SU-DHL-6 (cell line): ENCODE results near the gene MRFAP1.

Experiments
- H2AFZ ChIP-seq: fragments of 200-600 bp; sonication (generic); 2 replicates; pipeline ENCODE4 v1.6.1; 2014; ENCODE audit warnings: low read depth, mild to moderate bottlenecking, moderate library complexity, mixed read lengths, antibody characterized with exemption, low read length; ENCODE audit not compliant: severe bottlenecking
- H3F3A ChIP-seq: fragments of 200-600 bp; shearing (Covaris generic); 2 replicates; pipeline ENCODE4 v1.6.0; 2016; ENCODE audit warnings: antibody characterized with exemption, mild to moderate bottlenecking; ENCODE audit not compliant: insufficient read depth
- H3K27ac ChIP-seq: fragments of 200-600 bp; sonication (generic); 2 replicates; pipeline ENCODE4 v1.5.1; 2016; ENCODE audit warnings: low read depth, mild to moderate bottlenecking, low read length, moderate library complexity, mixed read lengths
- H3K27me3 ChIP-seq: fragments of 200-600 bp; sonication (generic), shearing (Covaris generic); 2 replicates; pipeline ENCODE4 v1.6.0; 2014; ENCODE audit warnings: mild to moderate bottlenecking, low read length
- H3K36me3 ChIP-seq: fragments of 200-600 bp; sonication (generic); 2 replicates; pipeline ENCODE4 v1.6.1; 2014; ENCODE audit warnings: mild to moderate bottlenecking, low read length, mixed read lengths
- H3K4me2 ChIP-seq: fragments of 300-600, 200-600 bp; shearing (Covaris generic), sonication (generic); 2 replicates; pipeline ENCODE4 v1.6.0; 2014; ENCODE audit warnings: low read length, low read depth, mild to moderate bottlenecking; ENCODE audit not compliant: poor library complexity, severe bottlenecking
- H3K4me3 ChIP-seq: fragments of 200-600 bp; sonication (generic); 2 replicates; pipeline ENCODE4 v1.5.1; 2014; ENCODE audit warnings: antibody characterized with exemption, low read length, mild to moderate bottlenecking, mixed read lengths; ENCODE audit not compliant: insufficient read depth, poor library complexity, severe bottlenecking
- H3K79me2 ChIP-seq: fragments of 200-600 bp; sonication (generic); 2 replicates; pipeline ENCODE4 v1.6.1; 2014; ENCODE audit warnings: mild to moderate bottlenecking, low read length, moderate library complexity; ENCODE audit not compliant: insufficient read depth
- H3K9ac ChIP-seq: fragments of 200-600 bp; sonication (generic); 2 replicates; pipeline ENCODE4 v1.7.0; 2014; ENCODE audit warnings: mild to moderate bottlenecking, low read length
- H3K9me2 ChIP-seq: fragments of 200-600 bp; sonication (generic); replicated peaks from 2 replicates; pipeline ENCODE4 v1.6.1; 2014; ENCODE audit warnings: low read length; ENCODE audit not compliant: insufficient read depth
- H3K9me3 ChIP-seq: fragments of 200-600 bp; sonication (generic); 2 replicates; pipeline ENCODE4 v1.6.1; 2014; ENCODE audit warnings: low read length, mixed read lengths; ENCODE audit not compliant: insufficient read depth
- H4K20me1 ChIP-seq: fragments of 200-600 bp; sonication (generic); 2 replicates; pipeline ENCODE4 v1.6.1; 2014; ENCODE audit warnings: low read depth, mild to moderate bottlenecking, antibody characterized with exemption, low read length, moderate library complexity, mixed read lengths
- EZH2phosphoT487 ChIP-seq: fragments of 200-600 bp; sonication (generic), shearing (Covaris generic); conservative IDR thresholded peaks from 2 replicates; pipeline ENCODE4 v1.6.1; 2018; ENCODE audit warnings: mild to moderate bottlenecking, antibody characterized with exemption, low read length, moderate library complexity, mixed read lengths
- TF ChIP-seq, protein P1 (sequence below): fragments of 200-600 bp; sonication (generic); IDR thresholded peaks from one replicate; pipeline ENCODE4 v1.5.1; 2017; ENCODE audit warnings: antibody characterized with exemption, mild to moderate bottlenecking, low read length, moderate library complexity; ENCODE audit not compliant: insufficient read depth, poor library complexity, severe bottlenecking

The MRFAP1 gene

GRCh38 chr4:6622744-6623143 is 17.7 kb upstream of the MRFAP1 start:
- Histone ChIP-seq H2AFZ (no peak overlapping the region), H3K9me3 (no peaks in the 10 kb centered on the region), H3K4me3 (no peak overlapping the region), H4K20me1 (no peaks in the 10 kb centered on the region), H3K9ac (no peak overlapping the region), H3F3A (no peaks in the 10 kb centered on the region), H3K36me3 (no peaks in the 10 kb centered on the region), H3K27ac (no peak overlapping the region), H3K9me2 (no peaks in the 10 kb centered on the region), H3K79me2 (no peaks in the 10 kb centered on the region), H3K4me2 (no peak overlapping the region), H3K27me3 (no peaks in the 10 kb centered on the region)
- TF ChIP-seq, protein P1, sequence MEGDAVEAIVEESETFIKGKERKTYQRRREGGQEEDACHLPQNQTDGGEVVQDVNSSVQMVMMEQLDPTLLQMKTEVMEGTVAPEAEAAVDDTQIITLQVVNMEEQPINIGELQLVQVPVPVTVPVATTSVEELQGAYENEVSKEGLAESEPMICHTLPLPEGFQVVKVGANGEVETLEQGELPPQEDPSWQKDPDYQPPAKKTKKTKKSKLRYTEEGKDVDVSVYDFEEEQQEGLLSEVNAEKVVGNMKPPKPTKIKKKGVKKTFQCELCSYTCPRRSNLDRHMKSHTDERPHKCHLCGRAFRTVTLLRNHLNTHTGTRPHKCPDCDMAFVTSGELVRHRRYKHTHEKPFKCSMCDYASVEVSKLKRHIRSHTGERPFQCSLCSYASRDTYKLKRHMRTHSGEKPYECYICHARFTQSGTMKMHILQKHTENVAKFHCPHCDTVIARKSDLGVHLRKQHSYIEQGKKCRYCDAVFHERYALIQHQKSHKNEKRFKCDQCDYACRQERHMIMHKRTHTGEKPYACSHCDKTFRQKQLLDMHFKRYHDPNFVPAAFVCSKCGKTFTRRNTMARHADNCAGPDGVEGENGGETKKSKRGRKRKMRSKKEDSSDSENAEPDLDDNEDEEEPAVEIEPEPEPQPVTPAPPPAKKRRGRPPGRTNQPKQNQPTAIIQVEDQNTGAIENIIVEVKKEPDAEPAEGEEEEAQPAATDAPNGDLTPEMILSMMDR: no peak
- TF ChIP-seq EZH2phosphoT487: no peak

- Histone ChIP-seq H3K27me3 (no peaks in the 10 kb centered on the region), H3K79me2 (no peaks in the 10 kb centered on the region), H4K20me1 (no peaks in the 10 kb centered on the region), H3K9me3 (no peaks in the 10 kb centered on the region), H3F3A (no peaks in the 10 kb centered on the region), H3K4me3 (no peak overlapping the region), H3K9me2 (no peaks in the 10 kb centered on the region), H2AFZ (no peak overlapping the region), H3K9ac (no peak overlapping the region), H3K4me2 (no peak overlapping the region), H3K36me3 (no peaks in the 10 kb centered on the region), H3K27ac (no peak overlapping the region)
- no peak for TF ChIP-seq EZH2phosphoT487
- TF ChIP-seq, protein P1: no peak
These were observed 15.2 kb upstream of the MRFAP1 start for GRCh38 chr4:6625256-6625655.

DNA sequence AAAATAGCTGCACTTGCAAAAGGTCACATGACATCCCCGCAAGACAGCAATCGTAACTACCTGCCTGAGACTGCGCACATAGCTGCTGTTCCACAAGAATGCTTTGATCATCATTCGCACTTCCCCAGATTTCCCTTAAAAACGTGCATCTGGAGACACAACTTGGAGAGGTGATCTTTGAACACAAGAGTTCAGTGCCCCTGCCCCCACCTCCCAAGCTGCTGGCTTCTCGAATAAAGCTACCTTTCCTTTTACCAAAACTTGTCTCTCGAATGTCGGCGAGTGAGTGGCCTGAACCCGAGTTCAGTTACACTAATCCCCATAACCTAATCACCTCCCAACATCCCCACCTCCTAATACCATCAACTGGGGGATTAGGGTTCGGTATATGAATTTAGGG is 14.4 kb upstream of the MRFAP1 start:
- Histone ChIP-seq H3F3A (no peaks in the 10 kb centered on the region), H3K27ac (no peak overlapping the region), H3K27me3 (no peaks in the 10 kb centered on the region), H3K36me3 (no peaks in the 10 kb centered on the region), H3K79me2 (no peaks in the 10 kb centered on the region), H2AFZ (no peak overlapping the region), H3K9ac (no peak overlapping the region), H3K9me3 (no peaks in the 10 kb centered on the region), H3K4me2 (no peak overlapping the region), H3K9me2 (no peaks in the 10 kb centered on the region), H4K20me1 (no peaks in the 10 kb centered on the region), H3K4me3 (no peak overlapping the region)
- TF ChIP-seq EZH2phosphoT487: no peak
- TF ChIP-seq, protein P1: no peak
